A172 (cell line): Measurements from ENCODE around the gene KCNJ18. TPM values are rescaled to one million over a fixed set of nuclear protein-coding genes. Genes with fewer than 3 reads are reported as not detected.
"Not testable (repeated sequence)": the region's sequence is repeated elsewhere in the genome, so short reads cannot be mapped to it uniquely, and the experiment has no call there.

Source experiments
- DNase-seq: peaks from one replicate; pipeline ENCODE4 v3.0.0-alpha.2; 2015; ENCODE audit warnings: low spot score
- total RNA-seq: library from RNA; depleted of rRNA; stranded (reverse); fragments of >200 nt; shearing (Covaris generic); gene quantifications from 2 replicates; pipeline ENCODE4 v1.2.3, GENCODE V29; 2014

The KCNJ18 gene
- total RNA-seq, 1 experiment from 2014 or later: not detected

DNA sequence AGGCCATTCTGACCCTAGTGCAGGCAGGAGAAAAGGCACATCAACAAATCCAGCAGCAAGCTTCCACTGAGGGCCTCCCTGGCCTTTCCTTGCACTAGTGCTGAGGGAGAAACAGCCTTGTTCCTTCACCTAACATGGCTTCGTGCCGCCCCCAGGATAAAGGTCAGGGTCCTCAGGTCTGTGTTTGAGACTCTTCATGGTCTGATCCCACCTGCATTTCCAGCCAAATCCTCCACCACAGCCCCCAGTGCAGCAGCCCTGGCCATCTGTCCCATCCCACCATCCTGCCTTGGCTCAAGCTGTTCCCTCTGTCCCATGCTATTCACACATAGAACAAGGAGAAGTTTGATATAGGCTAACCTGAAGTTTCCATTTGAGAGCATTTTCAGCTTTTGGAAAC, 20.9 kb upstream of the KCNJ18 start:
- DNase-seq: not testable (repeated sequence)

DNA sequence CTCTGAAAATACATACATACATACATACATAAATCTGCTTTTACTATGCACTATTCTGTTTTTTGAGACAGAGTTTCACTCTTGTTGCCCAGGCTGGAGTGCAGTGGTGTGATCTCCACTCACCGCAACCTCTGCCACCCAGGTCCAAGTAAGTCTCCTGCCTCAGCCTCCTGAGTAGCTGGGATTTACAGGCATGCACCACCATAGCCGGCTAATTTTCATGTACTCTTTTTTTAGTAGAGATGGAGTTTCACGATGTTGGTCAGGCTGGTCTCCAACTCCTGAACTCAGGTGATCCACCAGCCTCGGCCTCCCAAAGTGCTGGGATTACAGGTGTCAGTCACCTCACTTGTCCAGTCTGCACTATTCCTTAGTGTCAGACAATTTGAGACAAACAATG, 20.5 kb upstream of the KCNJ18 start:
- not testable (repeated sequence) for DNase-seq

DNA sequence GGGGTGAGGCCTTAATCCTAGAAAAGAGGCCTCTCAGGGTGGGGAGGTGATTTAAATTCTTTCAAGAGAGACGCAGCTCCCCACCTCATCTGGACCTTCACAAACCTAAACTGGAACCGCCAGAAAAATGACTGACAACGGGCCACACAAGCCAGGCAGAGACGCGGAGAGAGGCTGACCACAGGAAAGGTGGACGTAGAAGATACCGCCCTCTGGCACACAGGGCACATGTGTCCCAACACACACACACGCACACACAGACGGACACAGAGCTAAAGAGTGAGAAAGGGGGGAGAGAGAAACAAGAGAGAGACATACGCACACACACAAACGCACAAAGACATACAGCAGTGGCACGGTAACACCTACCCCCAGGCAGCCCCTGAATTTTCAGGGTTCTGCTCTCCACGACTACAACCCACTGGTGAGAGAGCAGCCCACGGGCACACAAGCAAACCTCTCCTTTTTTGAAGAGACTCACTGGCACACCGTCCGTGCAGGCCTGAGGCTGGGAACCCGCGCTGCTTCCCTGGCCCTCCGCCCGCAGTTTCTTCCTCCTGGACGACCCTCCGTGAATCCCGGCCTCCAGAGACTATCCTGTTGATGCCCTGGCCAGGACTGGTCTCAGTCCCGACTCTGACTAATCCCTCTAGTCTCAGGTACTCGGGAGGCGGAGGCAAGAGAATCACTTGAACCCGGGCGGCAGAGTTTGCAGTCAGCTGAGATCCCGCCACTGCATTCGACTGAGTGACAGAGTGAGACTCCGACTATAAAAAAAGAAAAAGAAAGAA, 18.7 kb upstream of the KCNJ18 start:
- DNase-seq: not testable (repeated sequence)

DNA sequence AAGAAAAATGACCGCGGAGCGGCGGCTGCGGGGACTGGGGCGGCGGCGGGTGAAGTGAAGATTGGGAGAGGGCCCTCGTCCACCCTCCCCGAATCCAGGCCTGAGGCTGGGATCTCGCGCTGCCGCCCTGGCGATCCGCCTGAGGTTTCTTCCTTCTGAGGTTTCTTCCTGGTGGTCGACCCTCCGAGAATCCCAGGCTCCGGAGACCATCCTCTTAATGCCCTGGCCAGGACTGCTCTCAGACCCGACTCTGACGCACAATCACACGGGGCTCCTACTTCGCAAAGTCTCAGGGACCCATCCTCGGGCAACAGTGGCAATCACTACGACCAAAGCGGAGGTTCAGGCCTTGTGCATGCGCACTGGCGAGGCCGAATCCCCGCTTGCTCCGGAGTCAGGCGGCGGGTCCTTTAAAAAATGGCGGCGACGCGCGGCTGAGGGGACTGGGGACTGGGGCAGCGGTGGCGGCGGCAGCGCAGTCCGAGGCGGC, 18.0 kb upstream of the KCNJ18 start:
- DNase-seq: no peak

DNA sequence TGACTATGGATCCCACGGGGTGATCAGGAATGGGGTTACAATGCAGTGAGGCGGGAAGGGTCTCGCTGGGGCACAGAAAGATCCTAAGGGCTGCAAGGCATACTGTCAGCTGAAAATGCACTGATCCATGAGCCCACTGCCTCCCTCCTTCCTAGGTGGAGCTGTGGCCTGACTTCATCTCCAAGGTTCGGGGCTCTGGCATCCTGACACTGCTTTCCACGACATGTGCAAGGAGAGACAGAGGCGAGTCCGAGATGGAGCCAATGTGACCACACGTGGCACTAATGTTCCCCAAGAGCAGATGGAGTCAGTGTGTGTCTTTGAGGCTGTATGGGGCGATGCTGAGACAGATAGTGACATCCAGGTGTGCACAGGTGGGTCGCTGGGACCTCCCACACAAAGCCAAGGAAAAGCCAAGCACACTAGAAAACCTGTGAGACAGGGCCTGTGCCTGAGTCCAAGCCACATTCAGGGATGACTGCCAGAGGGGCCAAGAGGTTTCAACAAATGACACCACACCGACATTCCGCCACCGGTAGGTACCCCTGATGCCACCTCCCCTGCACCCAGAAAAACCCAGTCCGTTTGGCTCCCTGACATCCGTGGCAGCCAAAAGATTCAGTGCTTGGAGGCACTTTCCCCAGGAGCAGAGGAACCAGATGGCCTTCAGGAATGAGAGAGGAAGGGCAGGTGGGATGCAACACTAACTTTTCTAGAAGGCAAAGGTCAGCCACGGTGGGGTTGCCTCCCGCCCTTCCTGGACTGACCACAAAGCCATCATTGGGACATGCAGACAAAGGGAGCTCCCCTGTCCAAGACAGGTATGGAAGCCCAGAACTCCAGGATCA, 17.2 kb upstream of the KCNJ18 start:
- not testable (repeated sequence) for DNase-seq

DNA sequence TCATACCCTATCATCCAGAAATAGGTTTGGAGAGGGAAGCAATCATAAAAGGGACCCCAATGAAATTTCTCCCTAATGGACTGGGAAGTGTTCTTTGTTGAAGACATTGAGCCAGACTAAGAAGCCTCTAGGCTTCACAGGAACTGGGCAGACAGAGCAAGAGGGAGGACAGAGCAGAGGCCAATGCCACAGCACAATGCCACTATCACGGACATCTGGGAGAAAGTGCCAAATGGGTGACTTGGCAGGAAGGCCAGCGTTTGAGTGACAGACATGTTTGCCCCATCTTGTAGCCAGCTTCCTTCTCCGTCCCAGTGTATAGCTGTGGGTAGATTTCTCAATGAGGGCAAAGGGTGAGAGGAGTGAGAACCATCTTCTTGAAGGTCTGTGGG, 16.6 kb upstream of the KCNJ18 start:
- DNase-seq: not testable (repeated sequence)

DNA sequence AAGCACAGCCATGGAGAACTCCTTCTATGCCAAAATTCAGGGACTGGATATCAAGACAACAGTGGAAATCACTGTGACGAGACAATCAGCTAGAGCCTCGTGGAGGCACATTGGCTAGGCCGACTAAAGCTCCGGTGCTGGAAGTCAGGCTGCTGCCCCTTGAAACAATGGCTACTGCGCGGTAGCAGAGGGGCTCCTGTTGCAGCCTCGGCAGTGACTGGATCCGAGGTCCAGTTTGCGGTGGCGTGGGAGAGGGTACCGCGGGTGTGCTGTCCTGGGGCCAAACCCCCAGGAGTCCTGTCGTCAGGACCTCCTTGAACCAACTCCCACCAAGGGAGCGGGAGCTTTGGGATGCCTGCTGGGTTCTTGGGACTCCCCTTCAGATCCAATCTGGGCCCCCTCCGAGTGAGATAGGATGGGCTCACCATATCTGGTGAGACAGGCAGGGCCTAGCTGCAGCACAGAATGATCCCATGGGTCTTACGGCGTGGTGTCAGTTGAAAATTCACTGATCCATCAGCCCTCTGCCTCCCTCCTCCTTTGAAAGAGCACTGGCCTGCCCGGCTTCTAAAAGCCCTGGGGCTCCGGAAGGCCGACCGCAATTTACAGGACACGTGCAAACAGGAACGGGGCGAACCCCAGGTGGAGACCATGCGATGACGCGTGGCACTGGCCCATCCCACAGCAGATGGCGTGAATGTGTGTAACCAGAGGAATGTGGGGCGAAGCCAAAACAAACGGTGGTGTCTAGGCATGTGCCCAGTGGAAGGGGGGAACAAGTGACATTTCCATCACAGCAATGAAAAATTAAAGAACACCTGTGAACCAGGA, 15.8 kb upstream of the KCNJ18 start:
- no peak for DNase-seq

DNA sequence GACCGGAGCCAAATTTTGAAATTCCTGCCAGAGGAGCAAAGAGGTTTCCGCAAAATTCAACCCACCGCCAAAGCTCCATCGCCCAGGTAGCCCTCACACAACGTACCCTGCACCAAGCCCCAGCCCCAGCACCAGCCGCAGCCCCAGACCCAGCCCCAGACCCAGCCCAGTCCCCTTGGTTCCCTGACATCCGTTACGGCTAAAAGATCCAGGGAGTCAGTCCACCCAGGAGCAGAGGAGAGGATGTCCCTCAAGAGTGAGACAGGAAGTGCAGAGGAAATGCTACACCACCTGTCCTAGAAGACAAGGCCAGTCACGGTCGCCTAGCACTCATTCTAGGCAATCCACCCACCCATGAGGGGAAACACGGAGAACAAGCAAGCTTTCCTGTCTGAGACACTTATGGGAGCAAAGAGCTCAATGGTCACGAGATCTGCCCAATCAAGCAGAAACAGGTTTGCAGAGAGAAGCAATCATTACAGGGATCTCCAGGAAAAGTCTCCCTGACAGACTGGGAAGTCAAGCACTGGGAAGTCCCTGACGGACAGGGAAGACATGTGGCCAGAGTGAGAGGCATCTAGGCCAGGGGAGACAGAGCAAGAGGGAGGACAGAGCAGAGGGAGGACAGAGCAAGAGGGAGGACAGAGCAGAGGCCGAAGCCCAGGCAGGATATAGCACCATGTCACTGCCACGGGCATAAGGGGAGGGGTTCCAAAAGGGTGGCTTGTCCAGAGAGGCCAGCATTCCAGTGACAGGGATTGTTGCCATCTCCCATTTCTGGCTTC, 15.0 kb upstream of the KCNJ18 start:
- no peak for DNase-seq

DNA sequence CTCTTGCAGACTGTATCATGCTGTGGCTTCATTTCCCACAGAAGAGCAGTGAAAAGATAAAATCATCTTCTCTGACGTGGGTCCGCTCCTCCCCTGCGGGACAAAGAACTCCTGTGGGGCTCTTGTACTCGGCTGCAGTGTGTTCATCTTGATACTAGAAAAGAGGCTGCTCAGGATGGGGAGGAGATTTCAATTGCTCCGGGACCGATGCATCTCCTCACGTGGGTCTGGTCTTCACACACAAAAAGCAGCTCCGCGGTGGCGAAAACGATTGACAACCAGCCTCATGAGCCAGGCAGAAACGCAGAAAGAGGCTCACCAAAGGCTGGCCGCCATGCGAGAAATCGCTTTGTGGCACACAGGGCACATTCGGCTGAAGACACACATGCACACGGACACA, 14.4 kb upstream of the KCNJ18 start:
- no peak for DNase-seq

DNA sequence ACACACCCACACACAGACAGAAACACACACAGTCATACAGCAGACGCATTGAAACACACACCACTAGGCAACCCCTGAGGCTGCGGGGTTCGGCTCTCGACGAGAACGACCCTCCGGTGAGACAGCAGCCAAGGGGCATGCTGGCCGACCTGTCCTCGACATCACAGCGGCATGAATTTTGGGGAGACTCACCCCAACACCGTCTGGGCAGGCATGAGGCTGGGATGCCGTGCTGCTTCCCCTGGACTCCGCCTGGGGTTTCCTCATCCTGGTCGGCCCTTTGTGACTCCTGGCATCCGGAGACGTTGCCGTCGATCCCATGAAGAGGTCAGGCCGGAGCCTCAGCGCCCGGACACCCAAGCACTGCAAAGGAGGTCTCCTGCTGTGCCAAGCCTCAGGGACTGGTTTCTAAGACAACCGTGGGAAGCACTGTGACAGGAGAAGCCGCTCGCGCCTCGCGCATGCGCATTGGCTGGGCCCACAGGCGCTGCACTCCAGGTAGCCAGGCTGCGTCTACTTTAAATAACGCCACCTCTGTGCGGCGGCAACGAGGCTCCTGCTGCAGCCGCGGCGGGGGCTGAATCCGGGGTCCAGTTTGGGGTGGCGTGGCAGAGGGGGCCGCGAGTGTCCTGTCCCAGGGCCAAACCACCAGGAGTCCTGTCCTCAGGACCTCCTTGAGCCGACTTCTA, 13.8 kb upstream of the KCNJ18 start:
- DNase-seq: no peak

DNA sequence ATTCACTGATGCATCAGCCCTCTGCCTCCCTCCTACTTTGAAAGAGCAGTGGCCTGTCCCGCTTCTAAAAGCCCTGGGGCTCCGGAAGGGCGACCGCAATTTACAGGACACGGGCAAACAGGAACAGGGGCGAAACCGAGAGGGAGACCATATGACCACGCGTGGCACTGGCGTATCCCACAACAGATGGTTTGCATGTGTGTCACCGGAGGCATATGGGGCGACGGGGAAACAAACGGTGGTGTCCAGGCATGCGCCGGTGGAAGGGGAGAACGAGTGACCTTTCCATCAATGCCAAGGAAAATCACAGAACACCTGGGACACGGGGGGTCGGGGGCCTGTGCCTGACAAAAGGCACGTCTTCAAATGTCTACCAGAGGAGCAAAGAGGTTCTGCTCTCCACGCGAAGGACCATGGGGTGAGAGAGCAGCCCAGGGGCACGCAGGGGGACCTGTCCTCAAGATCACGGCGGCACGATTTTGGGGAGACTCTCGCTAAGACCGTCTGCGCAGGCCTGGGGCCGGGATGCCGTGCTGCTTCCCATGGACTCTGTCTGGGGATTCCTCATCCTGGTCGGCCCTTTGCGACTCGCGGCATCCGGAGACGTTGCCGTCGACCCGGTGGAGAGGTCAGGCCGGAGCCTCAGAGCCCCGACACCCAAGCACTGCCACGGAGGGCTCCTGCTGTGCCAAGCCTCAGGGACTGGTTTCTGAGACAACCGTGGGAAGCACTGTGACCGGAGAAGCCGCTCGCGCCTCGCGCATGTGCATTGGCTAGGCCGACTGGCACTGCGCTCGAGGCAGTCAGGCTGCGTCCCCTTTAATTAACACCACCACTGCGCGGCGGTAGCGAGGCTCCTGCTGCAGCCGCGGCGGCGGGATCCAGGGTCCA, 12.8 kb upstream of the KCNJ18 start:
- DNase-seq: no peak

DNA sequence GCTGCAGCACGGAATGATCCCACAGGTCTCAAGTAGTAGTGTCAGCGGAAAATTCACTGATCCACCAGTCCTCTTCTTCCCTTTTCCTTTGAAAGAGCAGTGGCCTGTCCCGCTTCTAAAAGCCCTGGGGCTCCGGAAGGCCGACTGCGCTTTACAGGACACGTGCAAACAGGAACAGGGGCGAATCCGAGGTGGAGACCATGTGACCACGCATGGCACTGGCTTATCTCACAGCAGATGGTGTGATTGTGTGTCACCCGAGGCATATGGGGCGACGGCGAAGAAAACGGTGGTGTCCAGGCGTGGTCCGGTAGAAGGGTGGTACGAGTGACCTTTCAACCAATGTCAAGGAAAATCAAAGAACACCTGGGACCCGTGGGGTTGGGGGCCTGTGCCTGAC, 12.0 kb upstream of the KCNJ18 start:
- no peak for DNase-seq

DNA sequence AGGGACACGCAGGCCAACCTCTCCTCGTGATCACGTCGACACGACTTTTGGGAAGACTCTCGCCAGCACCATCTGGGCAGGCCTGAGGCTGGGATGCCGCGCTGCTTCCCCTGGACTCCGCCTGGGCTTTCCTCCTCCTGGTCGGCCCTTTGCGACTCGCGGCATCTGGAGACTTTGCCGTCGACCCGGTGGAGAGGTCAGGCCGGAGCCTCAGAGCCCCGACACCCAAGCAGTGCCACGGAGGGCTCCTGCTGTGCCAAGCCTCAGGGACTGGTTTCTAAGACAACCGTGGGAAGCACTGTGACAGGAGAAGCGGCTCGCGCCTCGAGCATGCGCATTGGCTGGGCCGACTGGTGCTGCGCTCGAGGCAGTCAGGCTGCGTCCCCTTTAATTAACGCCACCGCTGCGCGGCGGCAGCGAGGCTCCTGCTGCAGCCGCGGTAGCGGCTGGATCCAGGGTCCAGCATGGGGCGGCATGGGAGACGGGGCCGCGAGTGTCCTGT, 11.4 kb upstream of the KCNJ18 start:
- not testable (repeated sequence) for DNase-seq

DNA sequence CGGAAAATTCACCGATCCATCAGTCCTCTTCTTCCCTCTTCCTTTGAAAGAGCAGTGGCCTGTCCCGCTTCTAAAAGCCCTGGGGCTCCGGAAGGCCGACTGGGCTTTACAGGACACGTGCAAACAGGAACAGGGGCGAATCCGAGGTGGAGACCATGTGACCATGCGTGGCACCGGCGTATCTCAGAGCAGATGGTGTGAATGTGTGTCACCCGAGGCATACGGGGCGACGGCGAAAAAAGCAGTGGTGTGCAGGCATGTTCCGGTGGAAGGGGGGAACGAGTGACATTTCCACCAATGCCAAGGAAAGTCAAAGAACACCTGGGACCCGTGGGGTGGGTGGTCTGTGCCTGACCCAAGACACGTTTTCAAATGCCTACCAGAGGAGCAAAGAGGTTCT, 10.7 kb upstream of the KCNJ18 start:
- not testable (repeated sequence) for DNase-seq

DNA sequence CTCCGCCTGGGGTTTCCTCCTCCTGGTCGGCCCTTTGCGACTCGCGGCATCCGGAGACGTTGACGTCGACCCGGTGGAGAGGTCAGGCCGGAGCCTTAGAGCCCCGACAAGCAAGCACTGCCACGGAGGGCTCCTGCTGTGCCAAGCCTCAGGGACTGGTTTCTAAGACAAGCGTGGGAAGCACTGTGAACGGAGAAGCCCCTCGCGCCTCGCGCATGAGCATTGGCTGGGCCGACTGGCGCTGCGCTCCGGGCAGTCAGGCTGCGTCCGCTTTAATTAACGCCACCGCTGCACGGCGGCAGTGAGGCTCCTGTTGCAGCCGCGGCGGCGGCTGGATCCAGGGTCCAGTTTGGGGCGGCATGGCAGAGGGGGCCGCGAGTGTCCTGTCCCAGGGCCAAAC, 10.2 kb upstream of the KCNJ18 start:
- not testable (repeated sequence) for DNase-seq

DNA sequence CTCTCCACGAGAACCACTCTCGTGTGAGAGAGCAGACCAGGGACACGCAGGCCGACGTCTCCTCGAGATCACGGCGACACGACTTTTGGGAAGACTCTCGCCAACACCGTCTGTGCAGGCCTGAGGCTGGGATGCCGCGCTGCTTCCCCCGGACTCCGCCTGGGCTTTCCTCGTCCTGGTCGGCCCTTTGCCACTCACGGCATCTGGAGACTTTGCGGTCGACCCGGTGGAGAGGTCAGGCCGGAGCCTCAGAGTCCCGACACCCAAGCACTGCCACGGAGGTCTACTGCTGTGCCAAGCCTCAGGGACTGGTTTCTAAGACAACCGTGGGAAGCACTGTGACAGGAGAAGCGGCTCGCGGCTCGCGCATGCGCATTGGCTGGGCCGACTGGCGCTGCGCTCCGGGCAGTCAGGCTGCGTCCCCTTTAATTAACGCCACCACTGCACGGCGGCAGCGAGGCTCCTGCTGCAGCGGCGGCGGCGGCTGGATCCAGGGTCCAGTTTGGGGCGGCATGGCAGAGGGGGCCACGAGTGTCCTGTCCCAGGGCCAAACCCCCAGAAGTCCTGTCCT, 9.1 kb upstream of the KCNJ18 start:
- not testable (repeated sequence) for DNase-seq

DNA sequence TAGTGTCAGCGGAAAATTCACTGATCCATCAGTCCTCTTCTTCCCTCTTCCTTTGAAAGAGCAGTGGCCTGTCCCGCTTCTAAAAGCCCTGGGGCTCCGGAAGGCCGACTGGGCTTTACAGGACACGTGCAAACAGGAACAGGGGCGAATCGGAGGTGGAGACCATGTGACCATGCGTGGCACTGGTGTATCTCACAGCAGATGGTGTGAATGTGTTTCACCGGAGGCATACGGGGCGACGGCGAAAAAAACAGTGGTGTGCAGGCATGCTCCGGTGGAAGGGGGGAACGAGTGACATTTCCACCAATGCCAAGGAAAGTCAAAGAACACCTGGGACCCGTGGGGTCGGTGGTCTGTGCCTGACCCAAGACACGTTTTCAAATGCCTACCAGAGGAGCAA, 8.4 kb upstream of the KCNJ18 start:
- not testable (repeated sequence) for DNase-seq

DNA sequence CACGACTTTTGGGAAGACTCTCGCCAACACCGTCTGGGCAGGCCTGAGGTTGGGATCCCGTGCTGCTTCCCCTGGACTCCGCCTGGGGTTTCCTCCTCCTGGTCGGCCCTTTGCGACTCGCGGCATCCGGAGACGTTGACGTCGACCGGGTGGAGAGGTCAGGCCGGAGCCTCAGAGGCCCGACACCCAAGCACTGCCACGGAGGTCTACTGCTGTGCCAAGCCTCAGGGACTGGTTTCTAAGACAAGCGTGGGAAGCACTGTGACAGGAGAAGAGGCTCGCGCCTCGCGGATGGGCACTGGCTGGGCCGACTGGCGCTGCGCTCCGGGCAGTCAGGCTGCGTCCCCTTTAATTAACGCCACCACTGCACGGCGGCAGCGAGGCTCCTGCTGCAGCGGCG, 7.9 kb upstream of the KCNJ18 start:
- DNase-seq: not testable (repeated sequence)
